Measurements from ENCODE around the gene PLTP. TPM values are rescaled to one million over a fixed set of nuclear protein-coding genes. Genes with fewer than 3 reads are reported as not detected.
"Not testable (repeated sequence)": the region's sequence is repeated elsewhere in the genome, so short reads cannot be mapped to it uniquely, and the experiment has no call there.

Gene PLTP
- total RNA-seq, 1 donor from 2014 or later = 19.0 TPM

- DNase-seq = no peak
Observed at GRCh38 chr20:45897289-45897688, 14.7 kb downstream of the PLTP start.

GRCh38 chr20:45896641-45897161 lies 15.3 kb downstream of the PLTP start:
- no peak for DNase-seq

- DNase-seq = no peak
Observed at GRCh38 chr20:45894797-45895196, 17.2 kb downstream of the PLTP start.

- no peak for DNase-seq
Observed at GRCh38 chr20:45893831-45894230, 18.1 kb downstream of the PLTP start.

- no peak for DNase-seq
Observed at GRCh38 chr20:45892828-45893500, 19.0 kb downstream of the PLTP start.

- DNase-seq = no peak
Observed at GRCh38 chr20:45892049-45892825, 19.7 kb downstream of the PLTP start.

- peak; percentile 85 for DNase-seq
Observed at GRCh38 chr20:45890985-45891983, 20.7 kb downstream of the PLTP start, which contains the start of the genes CTSA and NEURL2. TSS of gene CTSA (plus strand) at chr20:45891335. CDS start at chr20:45891569, 234 bp downstream. TSS of gene NEURL2 (minus strand) at chr20:45891208. CDS start at chr20:45890991, 217 bp downstream.

- peak; percentile 39 for DNase-seq
Observed at GRCh38 chr20:45890077-45890984, 21.6 kb downstream of the PLTP start.

- DNase-seq = no peak
Observed at GRCh38 chr20:45888681-45889080, 23.3 kb downstream of the PLTP start.

- no peak for DNase-seq
Observed at GRCh38 chr20:45887346-45887715, 24.6 kb downstream of the PLTP start, which contains the start of gene SPATA25. TSS of gene SPATA25 (minus strand) at chr20:45887622. CDS start at chr20:45887590, 32 bp downstream.

- DNase-seq = no peak
Observed at GRCh38 chr20:45886590-45887345, 25.2 kb downstream of the PLTP start.

- no peak for DNase-seq
Observed at GRCh38 chr20:45883100-45883469, 28.9 kb downstream of the PLTP start.

- no peak for DNase-seq
Observed at GRCh38 chr20:45882469-45883099, 29.4 kb downstream of the PLTP start.

GRCh38 chr20:45880988-45881788 lies 30.8 kb downstream of the PLTP start, which contains the start of gene ZSWIM1:
TSS of gene ZSWIM1 (plus strand) at chr20:45881227. CDS start at chr20:45882593, 1,366 bp downstream.
- DNase-seq = peak; percentile 98

- DNase-seq = no peak
Observed at GRCh38 chr20:45878076-45878761, 33.7 kb downstream of the PLTP start.

- DNase-seq = no peak
Observed at GRCh38 chr20:45874576-45874975, 37.4 kb downstream of the PLTP start.

- DNase-seq = not testable (repeated sequence)
Observed at GRCh38 chr20:45874104-45874481, 37.9 kb downstream of the PLTP start.
